HCT116 (cell line): ENCODE results near the gene SMCO4.

Experiments
- CEBPB ChIP-seq: IDR thresholded peaks from 2 replicates; pipeline ENCODE4 v1.6.1; 2012; ENCODE audit warnings: low read depth
- ELF1 ChIP-seq: IDR thresholded peaks from 2 replicates; pipeline ENCODE4 v1.6.1; 2012; ENCODE audit warnings: low read depth, borderline replicate concordance
- EZH2 ChIP-seq: fragments of 200-600 bp; sonication (generic); IDR thresholded peaks from 2 replicates; pipeline ENCODE4 v1.6.1; 2017; ENCODE audit warnings: antibody characterized with exemption, mixed run types
- FOSL1 ChIP-seq: IDR thresholded peaks from 2 replicates; pipeline ENCODE4 v1.6.1; 2012; ENCODE audit warnings: low read depth
- JUND ChIP-seq: IDR thresholded peaks from 2 replicates; pipeline ENCODE4 v1.6.1; 2012
- MAX ChIP-seq: IDR thresholded peaks from 2 replicates; pipeline ENCODE4 v1.6.1; 2012
- POLR2A ChIP-seq: IDR thresholded peaks from 2 replicates; pipeline ENCODE4 v1.7.0; 2011; ENCODE audit warnings: borderline replicate concordance; ENCODE audit not compliant: insufficient read depth, insufficient read length; ENCODE audit errors: extremely low read depth
- POLR2AphosphoS5 ChIP-seq: IDR thresholded peaks from 2 replicates; pipeline ENCODE4 v1.6.1; 2011; ENCODE audit warnings: mild to moderate bottlenecking, low read depth, low read length, moderate library complexity
- TF ChIP-seq, protein P1 (sequence below), 3 experiments: fragments of 200-600 bp in 1 of 3; sonication (generic) in 1 of 3; IDR thresholded peaks in 2 of 3; conservative IDR thresholded peaks in 1 of 3; 2 replicates each; pipeline ENCODE4 v1.5.1; 2012 to 2017; ENCODE audit warnings: low read depth in 2 of 3, low read length in 2 of 3, antibody characterized with exemption in 1 of 3, borderline replicate concordance in 1 of 3, control low read depth in 1 of 3, mild to moderate bottlenecking in 1 of 3, mixed read lengths in 1 of 3, mixed run types in 1 of 3, moderate library complexity in 1 of 3; ENCODE audit not compliant: insufficient read depth in 1 of 3
- TF ChIP-seq, protein P2 (sequence below): IDR thresholded peaks from 2 replicates; pipeline ENCODE4 v1.6.1; 2012

DNA sequence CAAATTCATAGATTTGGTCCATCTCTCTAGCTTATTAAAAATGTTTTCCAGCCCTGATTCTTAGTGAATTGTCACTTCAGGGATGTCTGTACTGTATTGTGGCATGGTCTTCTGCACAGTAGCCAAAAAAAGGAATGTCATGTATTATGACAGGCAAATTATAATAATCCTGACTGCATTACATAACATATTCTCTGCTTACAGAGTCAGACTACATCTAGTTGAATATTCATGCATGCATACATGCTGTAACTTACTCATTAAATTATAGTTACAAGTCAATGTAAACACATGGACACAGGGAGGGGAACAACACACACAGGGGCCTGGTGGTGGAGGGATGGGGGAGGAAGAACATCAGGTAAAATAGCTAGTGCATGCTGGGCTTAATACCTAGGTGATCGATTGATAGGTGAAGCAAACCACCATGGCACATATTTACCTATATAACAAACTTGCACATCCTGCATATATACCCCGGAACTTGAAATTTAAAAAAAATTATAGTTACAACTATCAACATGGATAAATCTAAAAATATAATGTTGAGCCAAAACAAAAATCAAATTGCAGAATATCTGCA, 31.5 kb upstream of the SMCO4 start:
- TF ChIP-seq, protein P1, sequence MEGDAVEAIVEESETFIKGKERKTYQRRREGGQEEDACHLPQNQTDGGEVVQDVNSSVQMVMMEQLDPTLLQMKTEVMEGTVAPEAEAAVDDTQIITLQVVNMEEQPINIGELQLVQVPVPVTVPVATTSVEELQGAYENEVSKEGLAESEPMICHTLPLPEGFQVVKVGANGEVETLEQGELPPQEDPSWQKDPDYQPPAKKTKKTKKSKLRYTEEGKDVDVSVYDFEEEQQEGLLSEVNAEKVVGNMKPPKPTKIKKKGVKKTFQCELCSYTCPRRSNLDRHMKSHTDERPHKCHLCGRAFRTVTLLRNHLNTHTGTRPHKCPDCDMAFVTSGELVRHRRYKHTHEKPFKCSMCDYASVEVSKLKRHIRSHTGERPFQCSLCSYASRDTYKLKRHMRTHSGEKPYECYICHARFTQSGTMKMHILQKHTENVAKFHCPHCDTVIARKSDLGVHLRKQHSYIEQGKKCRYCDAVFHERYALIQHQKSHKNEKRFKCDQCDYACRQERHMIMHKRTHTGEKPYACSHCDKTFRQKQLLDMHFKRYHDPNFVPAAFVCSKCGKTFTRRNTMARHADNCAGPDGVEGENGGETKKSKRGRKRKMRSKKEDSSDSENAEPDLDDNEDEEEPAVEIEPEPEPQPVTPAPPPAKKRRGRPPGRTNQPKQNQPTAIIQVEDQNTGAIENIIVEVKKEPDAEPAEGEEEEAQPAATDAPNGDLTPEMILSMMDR (IDR thresholded peaks at IDR 0.05 in 2 of 3, conservative IDR thresholded peaks at IDR 0.05 in 1 of 3; ENCODE audit: borderline replicate concordance in 1 of 3, insufficient read depth in 1 of 3, low read depth in 2 of 3, low read length in 2 of 3): no peak
- TF ChIP-seq POLR2AphosphoS5 (no peak), POLR2A (no peak), JUND (no peak), CEBPB (no peak), EZH2 (no peak), MAX (no peak), FOSL1 (no peak), ELF1 (no peak)
- TF ChIP-seq, protein P2, sequence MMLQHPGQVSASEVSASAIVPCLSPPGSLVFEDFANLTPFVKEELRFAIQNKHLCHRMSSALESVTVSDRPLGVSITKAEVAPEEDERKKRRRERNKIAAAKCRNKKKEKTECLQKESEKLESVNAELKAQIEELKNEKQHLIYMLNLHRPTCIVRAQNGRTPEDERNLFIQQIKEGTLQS: no peak
